HG03457 (cell line): ENCODE results near the gene ABRACL.
A peak's percentile ranks its signal among the peaks of the same experiment; 100 is the strongest.
"Not testable (repeated sequence)": the region's sequence is repeated elsewhere in the genome, so short reads cannot be mapped to it uniquely, and the experiment has no call there.

Source experiments
- ATAC-seq: cut with Tn5 transposase; IDR thresholded peaks from one replicate; pipeline ENCODE4 v1.9.1; 2021; ENCODE audit warnings: moderate number of reproducible peaks; ENCODE audit not compliant: unreplicated experiment

Gene ABRACL

GRCh38 chr6:139010674-139011073 is 17.9 kb upstream of the ABRACL start:
- no peak for ATAC-seq

- no peak for ATAC-seq
Observed at GRCh38 chr6:139011980-139012379, 16.6 kb upstream of the ABRACL start.

- ATAC-seq: no peak
Observed at GRCh38 chr6:139013185-139013800, 15.3 kb upstream of the ABRACL start.

- ATAC-seq: no peak
Observed at GRCh38 chr6:139014945-139015344, 13.6 kb upstream of the ABRACL start.

- ATAC-seq: no peak
Observed at GRCh38 chr6:139016337-139017213, 12.0 kb upstream of the ABRACL start.

- no peak for ATAC-seq
Observed at GRCh38 chr6:139017227-139017626, 11.3 kb upstream of the ABRACL start.

- ATAC-seq: no peak
Observed at GRCh38 chr6:139019722-139020121, 8.8 kb upstream of the ABRACL start.

GRCh38 chr6:139020689-139021088 is 7.9 kb upstream of the ABRACL start:
- no peak for ATAC-seq

GRCh38 chr6:139025416-139025815 is 3.1 kb upstream of the ABRACL start:
- not testable (repeated sequence) for ATAC-seq

GRCh38 chr6:139027620-139028182 is 844 bp upstream of the ABRACL start:
- ATAC-seq: no peak

GRCh38 chr6:139028215-139028657 is 309 bp upstream of the ABRACL start:
- ATAC-seq: no peak

GRCh38 chr6:139029470-139030227 is 1.1 kb downstream of the ABRACL start:
- peak; percentile 26 for ATAC-seq

GRCh38 chr6:139030228-139030963 is 1.9 kb downstream of the ABRACL start:
- peak; percentile 48 for ATAC-seq

GRCh38 chr6:139037490-139037889 is 8.9 kb downstream of the ABRACL start:
- no peak for ATAC-seq

GRCh38 chr6:139044250-139044649 is 15.7 kb downstream of the ABRACL start:
- ATAC-seq: no peak

- ATAC-seq: no peak
Observed at GRCh38 chr6:139047677-139048076, 19.1 kb downstream of the ABRACL start.

GRCh38 chr6:139048912-139049311 is 20.4 kb downstream of the ABRACL start:
- ATAC-seq: not testable (repeated sequence)

GRCh38 chr6:139050131-139050769 is 21.7 kb downstream of the ABRACL start:
- ATAC-seq: not testable (repeated sequence)

GRCh38 chr6:139050770-139051313 is 22.3 kb downstream of the ABRACL start:
- no peak for ATAC-seq
